Cortex of kidney (tissue), 1 donor: ENCODE data around the gene PRKAB1.

Source experiments
- DNase-seq: peaks from one replicate; lab custom pipeline; 2025; lab: John Stamatoyannopoulos, UW

The PRKAB1 gene

GRCh38 chr12:119664642-119665041 is 3.3 kb upstream of the PRKAB1 start:
- no peak for DNase-seq

DNA sequence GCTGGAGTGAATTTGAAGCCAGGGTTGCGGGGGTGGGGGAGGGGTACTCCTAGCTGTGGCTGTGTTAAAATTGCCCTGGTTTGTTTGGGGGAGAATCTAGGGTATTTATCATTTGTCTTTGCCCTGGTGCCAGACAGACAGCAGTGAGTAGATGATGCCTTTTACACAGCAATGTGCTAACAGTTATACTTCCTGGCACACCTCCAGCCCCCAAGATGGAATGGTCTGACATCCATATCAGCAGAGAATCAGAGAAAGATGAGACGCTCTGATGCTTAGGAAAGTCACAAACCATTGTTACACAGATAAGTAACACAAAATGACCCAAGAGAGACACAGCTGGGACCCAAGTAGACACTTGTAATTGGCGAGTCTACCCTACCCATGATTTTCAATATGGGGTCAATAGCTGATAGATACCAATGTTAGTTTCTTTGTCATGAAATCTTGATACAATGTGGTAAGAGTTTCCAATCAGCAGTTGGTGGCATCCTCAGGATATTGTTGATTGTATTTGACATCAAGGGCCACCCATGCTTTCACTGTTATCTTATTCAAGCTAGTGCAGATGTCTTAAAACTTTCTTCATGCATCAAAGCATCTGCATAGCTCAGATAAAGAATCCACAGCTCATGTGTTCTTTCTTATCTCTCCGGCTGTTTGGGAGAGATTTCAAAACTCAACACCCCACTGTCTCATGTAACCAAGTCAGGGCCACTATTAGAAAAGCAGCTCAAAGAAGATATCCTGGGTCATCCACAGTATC is 2.6 kb upstream of the PRKAB1 start:
- DNase-seq = no peak

DNA sequence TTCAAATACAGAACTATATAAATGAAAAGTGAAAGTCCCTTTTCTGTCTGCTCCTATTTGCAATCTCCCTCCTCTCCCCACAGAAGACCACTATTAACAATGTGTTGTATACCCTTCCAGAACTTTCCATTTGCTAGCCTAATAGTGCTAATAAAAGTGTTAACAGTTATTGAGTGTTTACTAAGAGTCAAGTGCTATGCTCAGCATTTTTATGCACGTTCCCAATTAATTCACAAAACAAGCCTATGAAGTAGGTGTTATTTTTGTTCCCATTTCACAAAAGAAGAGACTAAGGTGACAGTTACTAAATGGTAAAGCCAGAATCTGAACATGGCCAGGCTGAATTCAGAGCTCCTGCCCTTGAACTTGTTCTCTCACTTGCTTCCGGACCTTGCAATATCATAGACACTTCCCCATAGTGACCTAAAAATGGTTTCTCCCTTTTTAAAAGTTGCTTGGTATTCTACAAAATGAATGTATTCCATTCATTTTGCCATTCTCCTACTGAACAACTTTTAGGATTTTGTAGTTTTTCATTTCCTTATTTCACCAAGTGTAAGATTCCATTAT is 1.6 kb upstream of the PRKAB1 start:
- DNase-seq = no peak

GRCh38 chr12:119666900-119667576 is 895 bp upstream of the PRKAB1 start:
- DNase-seq = no peak

- DNase-seq = no peak
Observed at GRCh38 chr12:119668324-119668841, 450 bp downstream of the PRKAB1 start.

GRCh38 chr12:119669744-119670472 is 2.0 kb downstream of the PRKAB1 start:
- DNase-seq = no peak

- DNase-seq = no peak
Observed at GRCh38 chr12:119671070-119671469, 3.1 kb downstream of the PRKAB1 start.

- DNase-seq = no peak
Observed at GRCh38 chr12:119672194-119672593, 4.3 kb downstream of the PRKAB1 start.

DNA sequence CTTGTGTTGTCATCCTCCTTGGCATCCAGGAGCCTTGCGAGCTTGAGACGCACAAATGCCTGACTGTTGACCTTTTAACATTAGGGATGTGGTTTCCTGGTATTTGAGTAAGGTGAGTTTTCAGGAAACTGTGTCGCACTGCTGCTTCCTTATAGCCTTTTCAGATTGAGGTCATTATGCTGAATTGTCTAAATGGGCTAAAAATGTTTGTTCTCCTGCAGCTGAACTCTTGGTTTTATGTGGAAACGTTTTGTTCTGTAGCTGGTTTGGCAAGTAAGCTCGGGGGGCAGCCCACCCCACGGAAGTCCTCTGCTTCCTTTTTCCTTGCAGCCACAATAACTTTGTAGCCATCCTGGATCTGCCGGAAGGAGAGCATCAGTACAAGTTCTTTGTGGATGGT is 5.7 kb downstream of the PRKAB1 start:
- DNase-seq = no peak

- no peak for DNase-seq
Observed at GRCh38 chr12:119674560-119674959, 6.6 kb downstream of the PRKAB1 start.

- no peak for DNase-seq
Observed at GRCh38 chr12:119676022-119676421, 8.1 kb downstream of the PRKAB1 start.

- DNase-seq = no peak
Observed at GRCh38 chr12:119676573-119676972, 8.6 kb downstream of the PRKAB1 start.

GRCh38 chr12:119678459-119678858 is 10.5 kb downstream of the PRKAB1 start:
- DNase-seq = no peak

- no peak for DNase-seq
Observed at GRCh38 chr12:119679081-119679480, 11.1 kb downstream of the PRKAB1 start.

DNA sequence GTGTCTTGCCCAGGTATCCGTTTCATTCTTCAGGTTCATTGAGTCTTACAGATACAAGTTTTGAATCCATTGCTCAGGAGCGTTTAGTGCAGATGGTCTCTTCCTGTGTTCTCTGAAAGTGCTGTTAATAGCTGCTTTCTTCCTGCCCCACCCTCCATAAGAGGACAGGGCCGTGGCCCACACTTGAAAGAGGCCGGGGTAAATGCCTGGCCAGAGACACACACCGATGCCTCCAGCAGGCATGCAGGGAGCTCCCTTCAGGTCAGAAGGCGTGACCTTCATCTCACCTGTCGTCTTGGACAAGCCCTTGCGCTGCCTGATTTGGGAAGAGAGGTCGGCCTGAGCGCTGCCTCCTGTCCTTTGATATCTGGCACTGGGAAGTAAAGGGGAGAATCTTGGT is 11.6 kb downstream of the PRKAB1 start:
- no peak for DNase-seq

DNA sequence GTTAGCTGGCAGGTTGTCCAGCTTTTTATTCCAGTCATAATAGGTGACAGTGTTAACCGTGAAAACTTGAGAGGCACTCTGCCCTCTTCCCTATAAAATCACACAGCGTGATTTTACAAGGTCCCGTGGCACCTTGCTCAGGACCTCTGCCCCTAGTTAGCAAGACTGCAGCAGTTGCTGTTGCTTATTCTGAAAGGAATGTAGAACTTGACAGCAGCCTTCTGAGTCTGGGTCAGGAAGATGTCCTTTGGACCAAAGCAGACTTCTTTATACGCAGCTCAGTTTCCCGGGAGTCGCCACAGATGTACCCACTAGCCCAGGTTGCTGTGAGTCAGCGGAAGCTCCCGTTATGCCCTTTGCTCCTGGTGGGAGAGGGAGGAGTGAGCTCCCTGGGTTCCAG is 13.2 kb downstream of the PRKAB1 start:
- DNase-seq = no peak

GRCh38 chr12:119681728-119682638 is 14.1 kb downstream of the PRKAB1 start:
- no peak for DNase-seq

DNA sequence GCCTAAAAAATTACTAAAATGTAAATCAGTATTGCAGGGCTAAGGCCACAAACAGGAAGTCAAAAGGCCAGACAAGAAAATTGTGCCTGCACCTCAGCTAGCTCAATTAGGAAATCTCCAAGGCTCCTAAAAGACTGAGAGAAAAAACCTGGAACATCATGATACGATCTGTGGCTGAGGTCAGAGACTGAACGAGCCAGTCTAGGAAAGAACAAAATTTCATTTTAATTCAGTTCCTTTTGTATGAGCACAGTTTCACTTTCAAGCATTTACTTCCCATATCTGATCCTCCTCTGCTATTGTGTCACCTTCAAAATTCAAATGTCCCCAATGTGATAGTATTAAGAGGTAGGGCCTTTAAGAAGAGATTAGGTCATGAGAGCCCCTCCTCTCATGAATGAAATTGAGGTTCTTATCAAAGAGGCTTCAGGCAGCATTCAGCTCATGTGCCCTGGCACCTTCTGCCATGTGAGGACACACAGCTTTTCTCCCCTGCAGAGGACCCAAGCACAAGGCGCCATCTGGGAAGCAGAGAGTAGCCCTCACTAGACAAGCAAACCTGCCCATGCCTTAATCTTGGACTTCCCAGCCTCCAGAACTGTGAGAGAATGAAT is 14.8 kb downstream of the PRKAB1 start:
- no peak for DNase-seq

DNA sequence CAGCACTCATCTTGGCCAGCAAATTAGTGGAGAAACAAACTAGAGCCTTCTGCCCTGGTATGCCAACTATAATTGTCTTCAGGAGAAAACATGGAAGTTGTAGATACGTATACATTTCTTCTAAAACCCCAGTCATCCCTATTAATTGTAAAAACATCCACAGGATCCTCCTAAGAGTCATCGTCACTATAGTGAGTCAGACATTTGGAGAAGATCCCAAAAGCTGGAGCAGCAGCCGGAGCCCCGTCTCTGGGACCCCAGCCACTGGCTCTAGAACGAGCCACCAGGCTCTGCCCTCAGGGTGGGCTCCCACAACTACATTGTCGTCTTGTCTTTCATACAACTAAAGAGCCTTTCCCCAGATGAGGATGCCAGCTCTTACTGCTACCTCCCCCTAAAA is 15.5 kb downstream of the PRKAB1 start:
- no peak for DNase-seq

- DNase-seq = no peak
Observed at GRCh38 chr12:119683816-119684215, 15.9 kb downstream of the PRKAB1 start.
